Measurements from ENCODE around the gene AFAP1L2. TPM values are rescaled to one million over a fixed set of nuclear protein-coding genes. Genes with fewer than 3 reads are reported as not detected.
A peak's percentile ranks its signal among the peaks of the same experiment; 100 is the strongest.

AFAP1L2 gene
- total and polyA plus RNA-seq, 8 donors: 2.6 to 25.0 (median 10.0) TPM

- Histone ChIP-seq H3K4me1 (peaks cover 17 to 32% (median 20%) of the 10 kb centered on the region in 4 donors), H3K4me3 (no peak overlapping the region), H3K9me3 (no peaks in the 10 kb centered on the region), H3K27ac (peak overlapping the region in 1 of 5 donors; percentile 38), H3K36me3 (no peaks in the 10 kb centered on the region), H3K27me3 (no peaks in the 10 kb centered on the region)
- TF ChIP-seq CTCF (IDR thresholded peaks at IDR 0.05) (no peak), POLR2AphosphoS5 (IDR thresholded peaks at IDR 0.05) (peak in 2 of 3 donors; percentile 21 to 70)
- DNase-seq: peak in 1 of 2 donors; percentile 25
- 42 to 81% (median 68%) methylated on average over 4 of the region's 4 CpGs for WGBS, 5 donors
- intact Hi-C loops (cut with DNase I; ENCODE audit: low total_unique reads): no loop called here
These were observed 132.5 kb downstream of the AFAP1L2 start for GRCh38 chr10:114271779-114272167.

- 43 to 63% (median 56%) methylated on average over 3 of the region's 3 CpGs for WGBS, 5 donors
- DNase-seq: peak; percentile 58 to 75
These were observed 133.1 kb downstream of the AFAP1L2 start for GRCh38 chr10:114271075-114271778.

GRCh38 chr10:114266521-114266920 is 137.8 kb downstream of the AFAP1L2 start:
- H3K36me3 ChIP-seq: no peaks in the 10 kb centered on the region
- H3K4me1 ChIP-seq: peaks cover 19 to 47% (median 38%) of the 10 kb centered on the region in 4 donors
- H3K27me3 ChIP-seq: no peaks in the 10 kb centered on the region
- H3K9me3 ChIP-seq: no peaks in the 10 kb centered on the region
- intact Hi-C loops (cut with DNase I; ENCODE audit: low total_unique reads): no loop called here
- DNase-seq: peak; percentile 80 to 81
- TF ChIP-seq CTCF (IDR thresholded peaks at IDR 0.05): no peak
- TF ChIP-seq POLR2AphosphoS5 (IDR thresholded peaks at IDR 0.05): peak in 2 of 3 donors; percentile 13 to 61
- peak overlapping the region in 4 of 5 donors; percentile 40 to 61 (median 54) for H3K27ac ChIP-seq
- 16 to 29% (median 24%) methylated on average over 5 of the region's 5 CpGs for WGBS, 5 donors
- no peak overlapping the region for H3K4me3 ChIP-seq

More at GRCh38 chr10:114271075-114271778, 133.1 kb downstream of the AFAP1L2 start:
- no peak overlapping the region for H3K4me3 ChIP-seq
- no peak for TF ChIP-seq POLR2AphosphoS5 (IDR thresholded peaks at IDR 0.05)
- no peak for TF ChIP-seq POLR2A (IDR thresholded peaks at IDR 0.05)
- no peak for TF ChIP-seq CTCF (IDR thresholded peaks at IDR 0.05)
- no peak for TF ChIP-seq EP300 (IDR thresholded peaks at IDR 0.05)
- intact Hi-C loops (cut with DNase I; ENCODE audit: low total_unique reads): no loop called here
- H3K36me3 ChIP-seq: no peaks in the 10 kb centered on the region
- H3K27ac ChIP-seq: peak overlapping the region in 3 of 5 donors; percentile 4 to 44 (median 34)
- no peaks in the 10 kb centered on the region for H3K27me3 ChIP-seq
- no peaks in the 10 kb centered on the region for H3K9me3 ChIP-seq
- H3K4me1 ChIP-seq: peaks cover 20 to 36% (median 24%) of the 10 kb centered on the region in 4 donors

- WGBS, 5 donors: 62 to 82% (median 74%) methylated on average over 6 of the region's 6 CpGs
- no peak for DNase-seq
These were observed 138.8 kb downstream of the AFAP1L2 start for GRCh38 chr10:114265392-114266053.

More at GRCh38 chr10:114265392-114266053, 138.8 kb downstream of the AFAP1L2 start:
- intact Hi-C loops (cut with DNase I; ENCODE audit: low total_unique reads): no loop called here
- Histone ChIP-seq H3K4me3 (no peak overlapping the region), H3K27ac (peak overlapping the region; percentile 6 to 64 (median 57)), H3K27me3 (no peaks in the 10 kb centered on the region), H3K9me3 (no peaks in the 10 kb centered on the region), H3K36me3 (no peaks in the 10 kb centered on the region), H3K4me1 (peaks cover 14 to 46% (median 33%) of the 10 kb centered on the region in 4 donors)
- TF ChIP-seq EP300 (IDR thresholded peaks at IDR 0.05): no peak
- no peak for TF ChIP-seq POLR2A (IDR thresholded peaks at IDR 0.05)
- no peak for TF ChIP-seq POLR2AphosphoS5 (IDR thresholded peaks at IDR 0.05)
- TF ChIP-seq CTCF (IDR thresholded peaks at IDR 0.05): no peak

Measured in stomach (tissue), 9 donors.